PC-3 (cell line): ENCODE measurements around the gene FLYWCH1. TPM values are rescaled to one million over a fixed set of nuclear protein-coding genes. Genes with fewer than 3 reads are reported as not detected.
A peak's percentile ranks its signal among the peaks of the same experiment; 100 is the strongest.

ENCODE experiments used
- ATAC-seq: fragments of 200-7000 bp; cut with Tn5 transposase; 2 replicates; pipeline ENCODE4 v1.9.1; 2020; ENCODE audit warnings: mild to moderate bottlenecking, moderate library complexity
- BruUV-seq: library from RNA; stranded (reverse); fragments of 400-500 nt; replicated peaks from 2 replicates; lab custom pipeline; 2021; lab: Mats Ljungman, UMichigan
- CTCF ChIA-PET: fragments of 300-600 bp; sonication (Branson Sonifier 250); formaldehyde crosslinking; loops from one replicate; lab custom pipeline; 2022; ENCODE audit warnings: antibody characterized with exemption; lab: Charles Lee
- POLR2A ChIA-PET: fragments of 300-600 bp; sonication (Branson Sonifier 250); formaldehyde crosslinking; loops from one replicate; lab custom pipeline; 2022; ENCODE audit warnings: antibody characterized with exemption; ENCODE audit not compliant: unreplicated experiment; lab: Charles Lee
- DNase-seq: peaks from one replicate; pipeline ENCODE4 v3.0.0-alpha.2; 2015
- H2AFZ ChIP-seq: fragments of 300-600 bp; sonication (generic); 2 replicates; pipeline ENCODE4 v1.6.0; 2016; ENCODE audit warnings: antibody characterized with exemption, low read length
- H3F3A ChIP-seq: fragments of 300-600 bp; sonication (generic); one replicate; pipeline ENCODE4 v1.6.0; 2017; ENCODE audit warnings: antibody characterized with exemption, low read length, control low read depth, mild to moderate bottlenecking; ENCODE audit not compliant: unreplicated experiment
- H3K27ac ChIP-seq: fragments of 300-600 bp; sonication (generic); 2 replicates; pipeline ENCODE4 v1.5.1; 2016; ENCODE audit warnings: mild to moderate bottlenecking, low read length
- H3K27me3 ChIP-seq: fragments of 300-600 bp; sonication (generic); 2 replicates; pipeline ENCODE4 v1.6.1; 2016; ENCODE audit warnings: low read length, mixed read lengths
- H3K36me3 ChIP-seq: fragments of 300-600 bp; sonication (generic); 2 replicates; pipeline ENCODE4 v1.6.1; 2016; ENCODE audit warnings: low read depth, mixed run types, low read length, mixed read lengths
- H3K4me1 ChIP-seq: fragments of 300-600 bp; sonication (generic); 2 replicates; pipeline ENCODE4 v1.5.1; 2016; ENCODE audit warnings: low read length; ENCODE audit not compliant: insufficient read depth
- H3K4me2 ChIP-seq: fragments of 300-600 bp; sonication (generic); 2 replicates; pipeline ENCODE4 v1.6.0; 2016; ENCODE audit warnings: low read length
- H3K4me3 ChIP-seq: fragments of 300-600 bp; sonication (generic); 2 replicates; pipeline ENCODE4 v1.5.1; 2016; ENCODE audit warnings: mild to moderate bottlenecking, low read length, mixed read lengths
- H3K79me2 ChIP-seq: fragments of 300-600 bp; sonication (generic); 2 replicates; pipeline ENCODE4 v1.6.1; 2017; ENCODE audit warnings: low read length, mixed read lengths
- H3K9ac ChIP-seq: fragments of 300-600 bp; sonication (generic); 2 replicates; pipeline ENCODE4 v1.6.0; 2016; ENCODE audit warnings: mild to moderate bottlenecking, low read length
- H3K9me2 ChIP-seq: fragments of 300-600 bp; sonication (generic); replicated peaks from 2 replicates; pipeline ENCODE4 v1.6.1; 2016; ENCODE audit warnings: mixed run types, low read length, mixed read lengths
- H3K9me3 ChIP-seq: fragments of 300-600 bp; sonication (generic); 2 replicates; pipeline ENCODE4 v1.6.1; 2016; ENCODE audit warnings: low read length, mixed read lengths
- H4K20me1 ChIP-seq: fragments of 300-600 bp; sonication (generic); 2 replicates; pipeline ENCODE4 v1.6.1; 2016; ENCODE audit warnings: low read length, mixed read lengths
- CTCF ChIP-seq: fragments of 300-600 bp; sonication (generic); conservative IDR thresholded peaks from 2 replicates; pipeline ENCODE4 v1.5.1; 2017; ENCODE audit warnings: antibody characterized with exemption, low read depth, mild to moderate bottlenecking, low read length
- EZH2 ChIP-seq: fragments of 300-600 bp; sonication (generic); IDR thresholded peaks from one replicate; pipeline ENCODE4 v1.6.1; 2017; ENCODE audit warnings: antibody characterized with exemption, mild to moderate bottlenecking, low read length; ENCODE audit not compliant: unreplicated experiment
- EZH2phosphoT487 ChIP-seq: fragments of 300-600 bp; sonication (generic); IDR thresholded peaks from 2 replicates; pipeline ENCODE4 v1.6.1; 2018; ENCODE audit warnings: mild to moderate bottlenecking, antibody characterized with exemption, low read length, borderline replicate concordance
- intact Hi-C: fragments of 100-400 bp; cut with micrococcal nuclease; formaldehyde crosslinking; loops from 2 replicates; pipeline ENCODE4 v1.9.0; 2023
- total RNA-seq: library from RNA; depleted of rRNA; stranded (reverse); fragments of >200 nt; gene quantifications from 2 replicates; pipeline ENCODE4 v1.2.3, GENCODE V29; 2014

FLYWCH1 gene
- total RNA-seq, 1 experiment from 2014 or later, result 41.4 TPM

GRCh38 chr16:2871926-2872325 lies 39.8 kb upstream of the FLYWCH1 start:
- DNase-seq, result no peak
- ChIA-PET POLR2A (no interaction called here), CTCF (interaction anchor here (0.6 kb wide), 1 partner anchor 33 kb away, joined by 4 read pairs; no protein-coding TSS in a partner anchor)
- no TSS peak for BruUV-seq
- Histone ChIP-seq H3F3A (peaks cover 5% of the 10 kb centered on the region), H3K4me1 (peaks cover 7% of the 10 kb centered on the region; the same call in 1 of the 2 replicates), H2AFZ (no peak overlapping the region), H3K79me2 (no peaks in the 10 kb centered on the region), H3K27me3 (no peaks in the 10 kb centered on the region), H3K36me3 (no peaks in the 10 kb centered on the region), H3K9ac (no peak overlapping the region), H3K9me3 (no peaks in the 10 kb centered on the region), H3K27ac (no peak overlapping the region), H3K9me2 (no peaks in the 10 kb centered on the region), H3K4me2 (no peak overlapping the region), H4K20me1 (no peaks in the 10 kb centered on the region), H3K4me3 (no peak overlapping the region)
- TF ChIP-seq CTCF, result no peak
- no peak for TF ChIP-seq EZH2phosphoT487
- no peak for TF ChIP-seq EZH2
- intact Hi-C loops, result no loop called here
- ATAC-seq, result no peak

- BruUV-seq, result no TSS peak
- TF ChIP-seq CTCF, result no peak
- TF ChIP-seq EZH2phosphoT487, result no peak
- TF ChIP-seq EZH2, result no peak
- no peaks in the 10 kb centered on the region for H3K27me3 ChIP-seq
- ATAC-seq (no peak), DNase-seq (no peak)
- no peaks in the 10 kb centered on the region for H3K9me3 ChIP-seq
- ChIA-PET POLR2A (interaction anchor here (0.7 kb wide), 1 partner anchor 37 kb away, joined by 5 read pairs; the partner anchor contains the start of gene FLYWCH1), CTCF (interaction anchor here (0.6 to 0.7 kb wide), 2 partner anchors 36 to 49 kb away, joined by 5 to 20 read pairs; no protein-coding TSS in a partner anchor)
- H3K79me2 ChIP-seq, result no peaks in the 10 kb centered on the region
- H3F3A ChIP-seq, result no peaks in the 10 kb centered on the region
- H3K27ac ChIP-seq, result no peak overlapping the region
- H3K9ac ChIP-seq, result no peak overlapping the region
- no peaks in the 10 kb centered on the region for H3K9me2 ChIP-seq
- peak overlapping the region; percentile 38; the same call in 1 of the 2 replicates for H2AFZ ChIP-seq
- H3K4me1 ChIP-seq, result no peaks in the 10 kb centered on the region
- no peak overlapping the region for H3K4me3 ChIP-seq
- H3K4me2 ChIP-seq, result 0 out of 2 replicates have a peak overlapping the region, but pooled peaks have one; percentile 16
- H3K36me3 ChIP-seq, result no peaks in the 10 kb centered on the region
- H4K20me1 ChIP-seq, result no peaks in the 10 kb centered on the region
- intact Hi-C loops, result loop anchor here (2.0 kb wide), 2 partner anchors 45 to 53 kb away; no protein-coding TSS in a partner anchor
These were observed 37.5 kb upstream of the FLYWCH1 start for GRCh38 chr16:2874032-2874911.
